Measurements from ENCODE around the gene PDZD4.
"Not testable (repeated sequence)": the region's sequence is repeated elsewhere in the genome, so short reads cannot be mapped to it uniquely, and the experiment has no call there.

PDZD4 gene

GRCh38 chrX:153832728-153833127 lies 2.4 kb upstream of the PDZD4 start:
- no peak for DNase-seq (ENCODE audit: low read depth in 2 of 2)

- no peak for DNase-seq (ENCODE audit: low read depth in 2 of 2)
Measured at GRCh38 chrX:153831429-153832150, 1.2 kb upstream of the PDZD4 start.

GRCh38 chrX:153830640-153831428 lies 490 bp upstream of the PDZD4 start:
- no peak for DNase-seq (ENCODE audit: low read depth in 2 of 2)

GRCh38 chrX:153829549-153829798 lies 870 bp downstream of the PDZD4 start:
- DNase-seq (ENCODE audit: low read depth in 2 of 2), result no peak

GRCh38 chrX:153828723-153829548 lies 1.4 kb downstream of the PDZD4 start:
- no peak for DNase-seq (ENCODE audit: low read depth in 2 of 2)

GRCh38 chrX:153828308-153828707 lies 2.0 kb downstream of the PDZD4 start:
- no peak for DNase-seq (ENCODE audit: low read depth in 2 of 2)

- DNase-seq (ENCODE audit: low read depth in 2 of 2), result no peak
Measured at GRCh38 chrX:153827903-153828302, 2.4 kb downstream of the PDZD4 start.

- no peak for DNase-seq (ENCODE audit: low read depth in 2 of 2)
Measured at GRCh38 chrX:153827016-153827415, 3.3 kb downstream of the PDZD4 start.

- DNase-seq (ENCODE audit: low read depth in 2 of 2), result no peak
Measured at GRCh38 chrX:153825042-153825441, 5.3 kb downstream of the PDZD4 start.

GRCh38 chrX:153824348-153824747 lies 6.0 kb downstream of the PDZD4 start:
- no peak for DNase-seq (ENCODE audit: low read depth in 2 of 2)

- no peak for DNase-seq (ENCODE audit: low read depth in 2 of 2)
Measured at GRCh38 chrX:153821066-153821465, 9.3 kb downstream of the PDZD4 start.

- DNase-seq (ENCODE audit: low read depth in 2 of 2), result no peak
Measured at GRCh38 chrX:153820601-153821000, 9.7 kb downstream of the PDZD4 start.

GRCh38 chrX:153819384-153820040 lies 10.8 kb downstream of the PDZD4 start:
- no peak for DNase-seq (ENCODE audit: low read depth in 2 of 2)

GRCh38 chrX:153818571-153819383 lies 11.6 kb downstream of the PDZD4 start:
- peak; percentile 6 to 33 for DNase-seq (ENCODE audit: low read depth in 2 of 2)

GRCh38 chrX:153818064-153818463 lies 12.3 kb downstream of the PDZD4 start:
- DNase-seq (ENCODE audit: low read depth in 2 of 2), result not testable (repeated sequence)

GRCh38 chrX:153816831-153817690 lies 13.3 kb downstream of the PDZD4 start:
- DNase-seq (ENCODE audit: low read depth in 2 of 2), result peak in 1 of 2 experiments; percentile 31

GRCh38 chrX:153814591-153815315 lies 15.6 kb downstream of the PDZD4 start:
- no peak for DNase-seq (ENCODE audit: low read depth in 2 of 2)

- DNase-seq (ENCODE audit: low read depth in 2 of 2), result no peak
Measured at GRCh38 chrX:153813161-153813560, 17.2 kb downstream of the PDZD4 start.

GRCh38 chrX:153812220-153812619 lies 18.1 kb downstream of the PDZD4 start:
- DNase-seq (ENCODE audit: low read depth in 2 of 2), result no peak

- DNase-seq (ENCODE audit: low read depth in 2 of 2), result no peak
Measured at GRCh38 chrX:153807976-153808375, 22.4 kb downstream of the PDZD4 start.

Data from stimulated activated CD4-positive, alpha-beta T cell treated with anti-CD3 and anti-CD28 coated beads, Interleukin-12 subunit alpha, Interleukin-12 subunit beta, amount 100 ng/mL, for 24 hours (primary cell).